HG03439 (cell line): ENCODE measurements around the gene SGMS1.
A peak's percentile ranks its signal among the peaks of the same experiment; 100 is the strongest.

Experiments
- ATAC-seq: cut with Tn5 transposase; IDR thresholded peaks from one replicate; pipeline ENCODE4 v1.9.1; 2021; ENCODE audit warnings: mild to moderate bottlenecking, moderate library complexity; ENCODE audit not compliant: unreplicated experiment

SGMS1 gene

DNA sequence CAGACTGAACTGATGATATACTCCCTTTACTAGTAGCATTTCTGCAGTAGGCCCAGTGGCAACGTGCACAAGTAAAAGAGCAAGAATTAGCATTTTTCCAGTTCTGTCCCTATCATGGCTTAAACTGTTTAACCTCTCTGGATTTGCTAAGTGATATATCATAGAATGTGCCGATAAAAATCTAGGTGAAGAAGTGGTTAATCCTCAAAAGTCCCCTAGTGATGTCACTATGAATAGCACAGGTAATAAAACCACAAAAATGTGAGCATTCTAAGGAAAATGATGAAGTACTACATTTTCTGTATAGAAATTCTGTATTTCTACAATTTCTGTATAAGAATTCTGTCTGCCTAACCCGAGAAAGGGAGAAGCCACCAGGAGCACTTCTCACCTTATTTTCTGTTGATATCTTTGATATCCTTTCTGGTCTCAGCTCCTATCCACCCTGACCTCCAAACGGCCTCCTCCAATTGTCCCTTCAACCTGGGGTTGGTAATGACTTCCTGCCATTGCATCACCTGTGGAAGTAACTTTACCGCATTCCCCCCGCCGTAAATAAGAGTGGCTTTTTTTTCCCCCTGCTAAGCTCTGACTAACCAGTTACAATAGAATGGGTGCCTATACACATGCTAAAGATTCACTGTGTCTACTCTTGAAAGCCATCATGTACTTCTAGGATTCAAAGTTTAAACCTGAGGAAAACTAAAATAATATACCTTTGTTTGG is 216.5 kb downstream of the SGMS1 start:
- no peak for ATAC-seq

DNA sequence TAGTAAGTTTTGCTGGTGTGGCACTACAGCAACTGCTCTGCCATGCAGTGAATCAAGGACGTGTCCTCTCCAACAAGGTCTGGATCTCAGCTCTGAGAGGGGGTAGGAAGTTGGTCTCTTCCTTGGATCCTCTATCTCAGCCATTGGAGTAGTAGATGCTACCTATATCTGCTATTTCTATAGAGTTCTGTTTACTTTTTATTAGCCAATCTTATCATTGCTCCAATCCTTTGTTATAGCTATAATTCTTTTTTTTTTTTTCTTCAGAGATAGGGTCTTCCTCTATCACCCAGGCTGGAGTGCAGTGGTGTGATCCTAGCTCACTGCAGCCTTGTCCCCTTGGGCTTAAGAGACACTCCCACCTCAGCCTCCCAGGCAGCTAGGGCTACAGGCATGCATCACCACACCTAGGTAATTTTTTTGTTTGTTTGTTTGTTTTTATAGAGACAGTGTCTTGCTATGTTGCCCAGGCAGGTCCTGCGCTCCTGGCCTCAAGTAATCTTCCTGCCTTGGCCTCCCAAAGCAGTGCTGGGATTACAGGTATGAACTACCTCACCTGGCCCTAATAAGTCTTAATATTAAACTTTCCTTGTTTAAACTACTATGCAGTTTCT is 217.2 kb downstream of the SGMS1 start:
- ATAC-seq = no peak

DNA sequence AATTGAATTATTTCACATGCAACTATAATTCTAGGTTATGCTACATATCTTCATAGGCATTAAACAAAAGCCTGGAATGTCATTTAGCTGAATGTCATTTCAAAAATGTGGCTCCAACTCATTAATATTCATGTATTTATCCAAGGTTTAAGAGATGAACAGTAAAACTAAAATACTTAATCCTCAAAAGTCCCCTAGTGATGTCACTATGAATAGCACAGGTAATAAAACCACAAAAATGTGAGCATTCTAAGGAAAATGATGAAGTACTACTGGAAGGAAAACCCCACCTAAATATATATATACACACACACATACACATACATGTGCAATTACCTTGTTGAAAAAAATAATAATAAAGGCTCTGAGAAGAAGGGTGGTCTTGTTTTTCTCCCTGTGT is 218.0 kb downstream of the SGMS1 start:
- no peak for ATAC-seq

DNA sequence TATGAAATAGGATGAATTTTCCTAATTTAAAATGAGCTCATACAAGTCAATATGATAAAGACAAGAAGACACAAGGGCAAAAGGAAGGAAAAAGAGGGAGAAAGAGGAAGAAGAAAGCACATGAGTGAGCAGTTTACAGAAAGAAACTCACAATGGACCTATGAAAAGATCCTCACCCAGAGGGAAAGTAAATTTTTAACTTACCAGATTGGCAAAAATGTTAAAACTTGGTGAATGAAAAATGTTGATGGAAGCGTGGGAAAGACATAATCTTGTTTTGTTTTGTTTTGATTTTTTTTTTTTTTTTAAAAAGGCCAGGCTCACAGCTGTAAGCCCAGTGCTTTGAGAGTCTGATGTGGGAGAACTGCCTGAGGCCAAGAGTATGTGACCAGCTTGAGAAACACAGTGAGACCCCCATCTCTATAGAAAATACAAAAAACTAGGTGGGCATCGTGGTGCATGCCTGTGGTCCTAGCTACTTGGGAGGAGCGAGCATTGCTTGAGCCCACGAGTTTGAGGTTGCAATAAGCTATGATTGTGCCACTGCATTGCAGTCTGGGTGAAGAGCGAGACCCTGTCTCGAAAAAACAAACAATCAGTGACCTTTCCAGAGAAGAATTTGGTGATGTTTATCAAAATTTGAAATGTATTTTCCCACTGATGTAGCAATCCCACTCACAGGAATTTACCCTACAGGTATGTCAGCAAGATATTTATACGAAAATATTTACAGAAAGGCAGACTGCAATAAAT is 219.6 kb downstream of the SGMS1 start:
- no peak for ATAC-seq

DNA sequence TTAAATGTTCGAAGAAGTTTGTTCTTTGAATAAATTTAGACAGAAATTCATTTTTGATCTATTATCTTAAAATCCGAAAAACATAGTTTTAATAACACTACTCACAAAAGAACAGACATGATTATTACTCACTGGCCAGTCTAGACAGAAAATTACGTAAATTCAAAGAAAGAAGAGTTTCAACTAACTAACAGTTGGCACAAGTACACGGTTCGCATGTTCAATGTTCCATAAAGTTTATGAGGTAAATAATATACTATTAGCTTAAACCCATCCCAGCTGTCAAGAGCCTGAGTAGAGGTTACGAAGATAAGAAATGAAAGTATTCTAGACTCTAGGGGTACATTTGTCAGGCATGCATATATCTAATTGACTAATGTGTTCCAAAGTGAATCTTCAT is 220.7 kb downstream of the SGMS1 start:
- no peak for ATAC-seq

DNA sequence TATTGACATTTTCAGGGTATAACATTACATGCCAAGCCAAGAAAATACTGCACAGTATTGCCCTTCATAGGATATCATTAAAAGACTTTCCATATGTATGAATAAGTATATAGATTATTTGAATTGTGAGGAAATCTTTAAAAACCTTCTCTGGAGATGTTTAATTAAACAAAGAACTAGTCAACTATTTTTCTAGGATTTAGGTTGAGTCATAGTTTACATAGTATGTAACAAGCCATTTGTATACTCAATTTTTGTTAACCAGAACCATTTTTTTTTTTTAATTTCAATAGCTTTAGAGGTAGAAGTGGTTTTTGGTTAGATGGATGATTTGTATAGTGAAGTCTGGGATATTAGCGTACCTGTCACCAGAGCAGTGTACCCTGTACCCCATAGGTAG is 221.3 kb downstream of the SGMS1 start:
- ATAC-seq = no peak

DNA sequence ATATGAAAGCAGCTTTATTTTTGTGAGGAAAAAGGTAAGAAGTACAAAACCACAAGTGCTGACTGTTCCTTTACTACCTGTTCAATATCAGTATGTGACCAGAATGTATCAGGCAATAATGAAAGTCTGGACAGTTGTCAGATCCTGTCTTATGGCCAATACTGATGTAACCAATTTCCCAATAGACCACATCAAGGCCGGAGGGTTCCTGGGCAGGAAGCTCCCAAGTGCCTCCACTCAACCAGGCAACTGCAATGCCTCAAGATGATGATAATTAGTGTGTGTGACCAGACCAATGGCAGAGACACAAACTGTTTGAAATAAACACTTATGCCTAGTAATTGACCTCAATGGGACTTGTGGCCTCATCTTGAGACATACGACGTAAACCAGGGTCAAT is 223.1 kb downstream of the SGMS1 start:
- ATAC-seq = no peak

DNA sequence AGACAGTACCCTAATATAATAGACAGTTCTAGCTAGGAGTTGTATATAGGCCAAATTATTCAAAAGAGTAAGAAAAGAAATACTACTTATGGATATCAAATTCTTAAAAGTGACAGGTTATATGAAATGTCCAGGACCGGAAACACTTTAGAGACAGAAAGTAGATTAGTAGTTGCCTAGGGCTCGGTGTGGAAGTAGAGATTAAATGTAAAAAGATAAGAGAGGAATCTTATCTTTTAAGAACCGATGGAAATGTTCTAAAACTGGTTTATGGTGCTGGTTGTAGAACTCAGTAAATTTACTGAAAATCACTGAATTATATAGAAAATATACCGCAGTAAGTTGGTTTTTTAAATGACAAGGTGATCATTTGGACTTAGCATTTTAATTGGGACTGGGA is 224.9 kb downstream of the SGMS1 start:
- ATAC-seq = no peak

DNA sequence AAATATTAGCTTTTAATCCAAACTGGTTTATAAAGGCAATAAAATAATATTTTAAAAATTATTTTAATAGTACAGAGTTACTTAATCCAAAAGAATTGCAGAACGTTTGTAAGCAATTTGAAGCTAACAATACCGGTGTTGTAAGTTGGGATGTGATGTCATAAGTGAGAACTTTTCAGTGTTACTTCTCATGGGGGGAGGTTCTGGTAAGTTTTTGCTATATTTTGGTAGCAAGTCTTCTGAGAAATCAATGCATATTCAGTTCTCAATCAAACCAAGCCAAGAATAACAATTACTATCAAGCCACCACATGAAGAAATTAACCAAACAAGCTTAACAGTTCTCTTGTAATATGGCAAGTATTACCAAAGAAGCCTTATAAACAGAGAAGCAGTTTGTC is 225.4 kb downstream of the SGMS1 start:
- no peak for ATAC-seq

DNA sequence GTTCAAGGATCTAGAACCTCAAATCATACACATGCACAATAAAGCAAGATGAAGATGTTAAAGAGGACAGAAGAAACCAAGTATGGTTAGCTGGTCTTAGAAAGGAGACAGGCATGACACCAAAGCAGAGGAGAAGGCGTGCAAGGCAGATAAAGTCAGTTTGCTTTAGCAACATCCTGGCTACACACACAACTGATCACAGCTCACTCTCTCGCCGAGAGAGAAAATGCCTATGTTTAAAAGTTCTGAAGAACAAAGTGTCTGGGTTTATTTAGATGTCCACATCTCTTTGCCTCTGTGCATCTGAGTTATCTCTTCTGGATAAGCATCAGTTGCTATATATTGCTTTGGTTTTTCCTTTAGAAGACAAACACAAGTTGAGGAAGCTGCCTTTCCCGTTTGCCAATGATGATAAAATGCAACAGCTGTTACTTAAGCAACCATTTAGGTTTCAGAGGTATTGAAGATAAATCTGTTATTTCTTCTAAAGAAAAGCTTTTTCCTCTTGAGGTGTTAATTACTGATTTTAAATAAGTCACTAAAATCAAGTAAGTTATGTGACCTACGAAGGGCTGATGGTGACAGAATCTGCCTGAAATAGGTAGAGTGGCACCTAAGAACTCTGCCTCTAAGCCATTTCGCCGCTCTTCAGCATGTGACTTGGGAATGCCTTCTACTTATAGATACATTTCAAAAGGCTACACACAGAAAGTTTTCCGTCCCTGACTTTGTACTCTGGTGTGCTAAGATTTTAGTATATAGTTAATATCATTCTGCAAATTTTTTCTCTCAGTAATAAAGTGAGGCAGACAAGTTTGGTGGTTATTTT is 226.2 kb downstream of the SGMS1 start:
- ATAC-seq = peak; percentile 39

DNA sequence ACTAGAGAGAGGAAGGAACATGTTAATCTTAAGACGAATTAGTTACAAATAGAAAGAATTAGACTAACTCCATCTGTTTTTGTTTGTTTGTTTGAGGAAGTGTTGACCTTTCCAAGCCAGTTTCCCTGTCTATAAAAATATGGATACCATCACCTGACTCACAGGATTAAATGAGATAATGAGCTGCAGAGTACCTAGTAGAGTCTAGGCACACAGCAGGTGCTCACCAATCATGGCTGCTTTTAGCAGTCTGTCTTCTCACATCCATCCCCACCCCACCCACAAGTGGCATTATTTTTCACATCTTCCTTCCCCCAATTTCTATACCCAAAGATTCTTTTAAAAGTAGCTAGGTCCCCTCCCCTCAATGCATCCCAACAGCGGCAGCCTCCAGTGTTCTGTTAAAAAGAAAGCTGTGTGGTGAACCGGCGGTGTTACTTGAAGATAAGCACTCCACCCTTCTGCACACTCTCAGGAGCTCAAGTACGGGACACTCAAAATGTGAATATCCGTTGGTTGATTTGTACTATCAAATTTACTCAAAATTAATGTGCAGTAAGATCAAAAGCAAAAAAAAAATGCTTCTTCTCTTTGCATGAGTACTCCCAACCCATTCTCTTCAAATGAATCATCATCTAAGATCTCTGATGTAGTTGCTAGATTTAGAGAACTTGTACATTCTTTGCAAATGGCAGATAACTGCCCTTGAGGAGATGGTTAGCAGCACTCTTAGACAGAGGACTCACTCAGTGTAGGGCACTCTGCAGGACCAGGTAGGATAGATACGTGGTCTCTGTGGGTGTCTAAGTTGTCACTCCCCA is 227.1 kb downstream of the SGMS1 start:
- ATAC-seq = peak; percentile 65

DNA sequence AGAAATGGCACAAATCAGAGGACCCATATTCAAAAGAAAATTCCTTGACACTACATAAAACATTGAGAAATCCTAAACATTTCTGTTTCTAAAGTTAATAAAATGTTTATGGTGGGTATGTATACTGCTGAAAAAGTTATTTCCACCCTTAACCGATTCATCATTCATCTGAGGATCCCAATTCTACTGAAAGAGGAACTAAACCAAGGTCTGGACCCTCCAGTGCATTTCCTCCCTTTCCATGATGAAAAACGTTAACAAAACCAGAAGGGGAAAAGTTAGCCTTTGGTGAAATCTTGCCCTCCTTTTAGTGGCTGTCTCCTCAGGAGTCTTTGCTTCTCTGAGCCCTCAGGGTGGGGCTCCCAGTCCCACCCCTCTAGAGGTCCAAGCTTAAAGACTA is 227.9 kb downstream of the SGMS1 start:
- ATAC-seq = no peak

DNA sequence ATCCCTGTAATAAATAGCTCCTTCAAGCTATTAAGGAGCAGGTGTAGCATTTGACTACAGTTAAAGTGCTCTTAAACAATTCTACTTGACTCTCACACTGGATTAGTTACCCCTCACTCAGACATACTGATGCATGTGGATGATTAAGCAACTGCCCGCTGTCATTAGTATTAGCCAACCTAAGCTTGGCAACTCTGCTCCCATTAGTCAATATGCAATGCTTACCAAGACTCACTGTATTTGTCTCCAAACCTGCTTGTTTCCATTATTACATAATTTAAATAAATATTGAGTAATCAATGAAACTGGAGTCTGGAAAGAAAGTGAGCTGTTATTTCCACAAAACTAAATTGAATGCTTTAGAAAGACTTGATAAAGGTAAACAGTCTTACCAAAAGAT is 228.5 kb downstream of the SGMS1 start:
- no peak for ATAC-seq

DNA sequence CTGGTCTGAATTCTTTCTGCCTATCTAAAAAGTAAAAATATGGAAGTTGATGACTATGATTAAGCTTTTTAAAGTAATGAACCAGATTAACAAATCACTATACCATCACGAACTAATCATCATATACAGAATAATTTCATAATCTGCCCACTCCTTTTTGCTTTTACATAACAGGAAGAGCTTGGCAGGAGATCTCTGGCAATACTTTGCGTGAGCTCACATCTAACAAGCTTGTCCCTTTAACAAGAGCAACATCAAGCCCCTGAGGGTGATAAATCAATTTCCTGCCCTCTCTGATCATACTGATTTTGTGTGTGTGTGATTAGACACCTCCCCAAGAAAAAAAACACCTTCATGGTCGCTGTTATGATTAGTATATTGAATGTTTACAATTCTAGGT is 228.9 kb downstream of the SGMS1 start:
- ATAC-seq = no peak

DNA sequence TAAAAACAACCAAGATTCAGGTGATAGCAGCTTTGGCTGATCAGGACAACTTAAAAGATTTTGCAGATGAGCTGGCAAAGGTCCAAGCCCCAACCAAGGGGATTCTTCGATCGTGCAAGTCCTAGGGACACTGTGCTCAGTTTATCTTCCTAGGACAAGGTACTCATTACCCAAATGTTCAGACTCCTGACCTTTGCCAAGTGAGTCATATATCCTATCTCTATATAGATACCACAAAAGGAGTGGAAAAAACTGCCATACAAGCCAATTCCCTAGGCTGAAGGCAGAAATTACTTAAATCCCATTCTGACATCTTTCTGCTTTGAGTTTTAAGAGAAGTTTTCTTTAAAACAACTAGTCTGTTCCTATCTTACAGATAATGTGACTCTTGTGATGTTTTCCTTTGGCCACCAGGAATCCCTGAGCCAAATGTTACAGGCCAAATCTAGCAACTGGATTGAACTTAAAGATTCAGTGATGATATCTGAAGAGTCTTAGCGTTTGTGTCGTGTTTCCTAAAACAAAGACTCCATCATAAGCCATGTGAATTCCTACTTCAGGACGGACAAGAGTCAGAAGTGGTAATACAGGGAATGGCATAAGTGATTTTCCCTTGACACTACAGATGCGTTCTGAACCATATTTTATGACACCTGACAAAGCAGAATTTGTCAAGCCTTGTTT is 229.8 kb downstream of the SGMS1 start:
- no peak for ATAC-seq

DNA sequence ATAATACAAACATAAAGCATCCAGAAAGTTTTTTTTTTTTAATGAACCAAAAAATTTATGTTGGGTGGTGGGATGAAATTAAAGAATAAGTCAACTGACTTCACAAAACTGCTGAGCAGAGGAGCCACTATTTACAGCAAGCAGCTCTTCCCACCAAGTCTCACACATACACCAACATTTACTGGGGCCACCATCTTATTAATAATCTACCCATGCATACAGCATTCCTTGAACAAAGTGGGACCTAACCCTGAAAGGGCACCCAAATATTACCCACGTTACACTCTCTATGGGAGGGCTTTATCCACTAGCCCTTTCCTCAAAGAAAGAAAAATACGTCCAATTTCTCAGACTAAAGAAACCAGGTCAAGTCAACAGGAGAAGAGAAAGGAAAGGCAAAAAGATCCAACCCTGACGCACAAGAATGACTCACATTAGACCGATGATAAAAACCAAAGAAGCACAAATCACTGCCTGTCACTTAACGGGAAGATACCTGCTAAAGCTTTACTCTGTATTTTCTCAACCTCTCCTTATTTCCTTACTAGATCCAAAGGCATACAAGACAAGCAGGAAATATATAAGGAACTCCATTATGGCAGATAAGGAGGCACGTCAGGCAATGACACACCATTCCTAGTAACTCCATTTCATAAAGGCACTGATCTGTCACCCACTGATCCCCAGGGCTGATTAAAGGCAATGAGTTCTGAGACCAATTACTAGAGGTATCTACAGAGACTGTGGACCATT is 230.6 kb downstream of the SGMS1 start:
- ATAC-seq = no peak

DNA sequence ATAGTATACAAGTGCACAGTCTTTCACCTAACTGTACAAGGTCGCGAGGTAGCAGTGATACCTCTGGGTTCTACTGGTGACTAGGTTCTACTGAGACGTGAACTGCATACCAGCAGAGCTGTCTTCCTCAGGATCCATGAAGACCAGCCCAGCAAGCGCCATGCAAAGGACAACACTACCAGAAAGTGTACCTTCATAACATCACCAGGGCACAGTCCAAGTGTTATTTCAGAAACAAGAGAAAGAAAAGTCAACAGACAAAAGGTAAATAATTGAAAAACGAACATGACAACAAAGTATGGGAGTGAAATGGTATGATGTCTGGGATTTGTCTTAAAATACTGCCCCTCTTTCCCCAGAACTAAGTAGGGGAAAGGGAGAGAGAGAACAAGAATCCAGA is 231.3 kb downstream of the SGMS1 start:
- ATAC-seq = no peak

DNA sequence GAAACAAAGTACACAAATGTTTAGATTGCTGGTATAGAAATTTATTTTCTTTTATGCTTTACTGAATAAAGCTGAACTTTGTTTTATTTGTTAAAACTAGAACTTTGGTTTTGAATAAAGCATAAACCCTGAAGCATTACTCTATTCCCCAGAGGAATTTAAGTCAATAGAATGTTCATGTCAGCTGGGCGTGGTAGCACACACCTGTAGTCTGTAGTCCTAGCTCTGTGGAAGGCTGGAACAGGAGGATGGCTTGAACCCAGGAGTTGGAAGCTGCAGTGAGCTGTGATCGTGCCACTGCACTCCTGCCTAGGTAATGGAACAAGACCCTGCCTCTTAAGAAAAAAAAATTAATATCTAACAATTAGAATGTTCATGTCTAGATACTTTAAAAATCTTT is 233.5 kb downstream of the SGMS1 start:
- no peak for ATAC-seq

DNA sequence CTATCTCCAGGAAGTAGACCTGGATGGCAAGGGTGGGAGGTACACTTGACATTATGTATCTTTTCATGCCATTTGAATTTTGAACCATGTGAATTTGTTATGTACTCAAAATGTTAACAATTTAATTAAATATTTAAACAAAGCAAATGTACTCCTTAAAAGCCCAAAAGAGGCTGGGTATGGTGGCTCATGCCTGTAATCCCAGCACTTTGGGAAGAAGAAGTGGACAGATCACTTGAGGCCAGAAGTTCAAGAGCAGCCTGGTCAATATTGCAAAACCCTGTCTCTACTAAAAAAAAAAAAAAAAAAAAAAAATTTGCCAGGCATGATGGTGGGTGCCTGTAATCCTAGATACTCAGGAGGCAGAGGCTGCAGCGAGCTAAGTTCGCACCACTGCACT is 235.6 kb downstream of the SGMS1 start:
- no peak for ATAC-seq
